Spleen (tissue), 7 donors: Measurements from ENCODE around the gene TGFB1I1.
A peak's percentile ranks its signal among the peaks of the same experiment; 100 is the strongest.

Experiments
- CTCF ChIP-seq, 11 experiments: fragments of 200-600 bp in 7 of 11; fragments of 450-650 bp in 4 of 11; sonication (generic) in 4 of 11; IDR thresholded peaks in 8 of 11; conservative IDR thresholded peaks in 3 of 11; 1 replicate in 7 of 11; 2 replicates in 4 of 11; pipeline versions ENCODE4 v1.4.0 to v1.8.0; 2016 to 2021; ENCODE audit warnings: antibody characterized with exemption in 11 of 11, inconsistent platforms in 4 of 11, mild to moderate bottlenecking in 1 of 11
- POLR2AphosphoS5 ChIP-seq, 3 donors: sonication (generic); formaldehyde crosslinking; IDR thresholded peaks; one replicate each; pipeline ENCODE4 v1.5.1; 2017; ENCODE audit warnings: antibody characterized with exemption in 3 of 3
- donor health status: DM: no; HTN: no; CAD: no; lungs with moderate emphysema.
- donor health status: DM: no; HTN: no; CAD: no.
- donor health status: DM: no; HTN: no; CAD: no.

DNA sequence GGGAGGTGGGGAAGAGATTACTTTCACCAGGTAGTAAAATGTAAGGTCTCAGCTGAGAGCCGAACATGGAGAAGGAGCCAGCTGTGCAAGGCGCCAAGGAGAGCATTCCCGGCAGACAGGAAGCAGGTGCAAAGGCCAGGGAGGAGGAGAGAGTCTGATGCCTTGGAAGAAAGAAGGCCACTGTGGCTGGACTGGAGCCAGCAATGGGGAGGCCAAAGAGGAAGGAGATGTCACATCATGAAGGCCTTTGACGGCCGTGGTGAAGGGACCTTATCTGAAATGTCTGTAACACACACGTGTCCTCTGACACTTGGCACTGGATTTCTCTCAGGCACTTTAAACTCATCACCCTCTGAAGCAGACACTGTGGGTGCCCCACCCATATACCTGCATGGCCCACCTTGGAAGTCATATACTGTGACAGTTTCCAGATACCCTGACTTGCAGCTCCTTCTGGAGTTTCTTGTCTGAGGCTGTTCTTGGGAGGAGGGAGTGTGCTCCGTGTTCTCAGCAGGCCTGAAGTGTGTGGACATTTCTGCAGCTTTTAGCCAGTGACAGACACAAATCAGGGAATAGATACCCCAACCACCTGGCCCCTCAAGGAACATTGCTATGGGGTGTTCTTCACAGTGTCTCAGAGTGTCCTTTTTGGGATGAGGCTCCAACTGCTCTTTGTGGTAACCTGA is 9.0 kb downstream of the TGFB1I1 start:
- no peak for TF ChIP-seq CTCF (IDR thresholded peaks at IDR 0.05 in 8 of 11, conservative IDR thresholded peaks at IDR 0.05 in 3 of 11)
- TF ChIP-seq POLR2AphosphoS5 (IDR thresholded peaks at IDR 0.05) = peak in 2 of 3 donors; percentile 31 to 46
